ENCODE measurements around the gene LDHB.

Gene LDHB

GRCh38 chr12:21650997-21651396 is 6.6 kb downstream of the LDHB start (continued):
- TF ChIP-seq REST (tag by site-specific recombination; IDR thresholded peaks at IDR 0.05) (no peak), MYNN (tag by site-specific recombination; IDR thresholded peaks at IDR 0.05; ENCODE audit: borderline replicate concordance) (no peak), PRDM4 (tag by site-specific recombination; IDR thresholded peaks at IDR 0.05) (no peak), ZNF544 (tag by site-specific recombination; IDR thresholded peaks at IDR 0.05) (no peak), ZNF16 (tag by site-specific recombination; IDR thresholded peaks at IDR 0.05; ENCODE audit: low read depth) (no peak), KLF16 (tag by site-specific recombination; IDR thresholded peaks at IDR 0.05) (no peak)

DNA sequence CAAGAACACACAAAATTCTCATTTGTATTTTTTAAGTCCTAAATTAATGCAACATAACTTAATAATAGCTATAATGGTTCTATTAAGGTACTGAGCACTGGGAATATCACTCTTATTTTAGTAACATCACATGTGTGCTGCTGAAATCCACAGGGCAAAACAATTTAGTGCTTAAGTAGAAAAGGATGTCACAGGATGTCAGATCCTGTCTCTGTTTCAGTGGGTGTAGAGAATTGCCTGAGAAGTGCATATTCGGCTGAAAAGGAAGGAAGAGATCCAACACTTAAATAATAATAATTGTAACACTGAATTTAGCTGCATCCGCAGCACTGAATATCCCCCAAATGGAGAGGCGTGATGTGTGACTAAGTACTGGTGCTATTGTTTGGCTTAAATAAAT is 8.6 kb downstream of the LDHB start:
- Histone ChIP-seq H3K9me3 (ENCODE audit: control insufficient read depth, insufficient read depth, low read depth, low read length) (no peaks in the 10 kb centered on the region), H3K4me3 (ENCODE audit: low read depth, low read length) (no peak overlapping the region), H3K27ac (ENCODE audit: extremely low read depth, low read depth, low read length) (no peak overlapping the region), H3K36me3 (ENCODE audit: control insufficient read depth in 2 of 2, insufficient read depth in 1 of 2, low read length in 2 of 2) (peaks cover 63 to 99% of the 10 kb centered on the region in 2 experiments), H3K4me1 (ENCODE audit: control insufficient read depth, insufficient read depth, low read length) (no peaks in the 10 kb centered on the region)
- POLR2A ChIA-PET = interaction anchor here (1.8 kb wide), 1 partner anchor 8 kb away, joined by 11 read pairs; the partner anchor contains the start of gene LDHB
- TF ChIP-seq YY2 (tag by site-specific recombination; IDR thresholded peaks at IDR 0.05) = no peak
- no peak for TF ChIP-seq ZSCAN16 (tag by site-specific recombination; IDR thresholded peaks at IDR 0.05)
- no peak for TF ChIP-seq ZNF639 (tag by site-specific recombination; IDR thresholded peaks at IDR 0.05)
- no peak for TF ChIP-seq ZNF624 (tag by site-specific recombination; IDR thresholded peaks at IDR 0.05)
- no peak for TF ChIP-seq ZNF140 (tag by site-specific recombination; IDR thresholded peaks at IDR 0.05)
- TF ChIP-seq ZNF121 (tag by site-specific recombination; IDR thresholded peaks at IDR 0.05) = no peak
- no peak for TF ChIP-seq ZSCAN4 (tag by site-specific recombination; IDR thresholded peaks at IDR 0.05)
- no peak for TF ChIP-seq ZNF677 (tag by site-specific recombination; IDR thresholded peaks at IDR 0.05)
- TF ChIP-seq ATF2 (tag by site-specific recombination; IDR thresholded peaks at IDR 0.05; ENCODE audit: low read depth) = no peak
- no peak for TF ChIP-seq HOXD13 (CRISPR knock-in tag; IDR thresholded peaks at IDR 0.05; ENCODE audit: borderline replicate concordance)
- TF ChIP-seq ZNF266 (tag by site-specific recombination; IDR thresholded peaks at IDR 0.05; ENCODE audit: low read depth) = no peak
- no peak for TF ChIP-seq GLIS2 (tag by site-specific recombination; IDR thresholded peaks at IDR 0.05)
- no peak for TF ChIP-seq ZNF324 (tag by site-specific recombination; IDR thresholded peaks at IDR 0.05)
- no peak for TF ChIP-seq ZNF350 (tag by site-specific recombination; IDR thresholded peaks at IDR 0.05)
- TF ChIP-seq GLIS1 (tag by site-specific recombination; IDR thresholded peaks at IDR 0.05) = no peak
- TF ChIP-seq SP7 (tag by site-specific recombination; IDR thresholded peaks at IDR 0.05) = no peak
- TF ChIP-seq ZEB2 (tag by site-specific recombination; IDR thresholded peaks at IDR 0.05) = no peak
- TF ChIP-seq ZNF530 (tag by site-specific recombination; IDR thresholded peaks at IDR 0.05; ENCODE audit: low read depth) = no peak
- CTCF ChIA-PET = no interaction called here
